ENCODE measurements around the gene IRAK4.
"Not testable (repeated sequence)": the region's sequence is repeated elsewhere in the genome, so short reads cannot be mapped to it uniquely, and the experiment has no call there.

The IRAK4 gene

DNA sequence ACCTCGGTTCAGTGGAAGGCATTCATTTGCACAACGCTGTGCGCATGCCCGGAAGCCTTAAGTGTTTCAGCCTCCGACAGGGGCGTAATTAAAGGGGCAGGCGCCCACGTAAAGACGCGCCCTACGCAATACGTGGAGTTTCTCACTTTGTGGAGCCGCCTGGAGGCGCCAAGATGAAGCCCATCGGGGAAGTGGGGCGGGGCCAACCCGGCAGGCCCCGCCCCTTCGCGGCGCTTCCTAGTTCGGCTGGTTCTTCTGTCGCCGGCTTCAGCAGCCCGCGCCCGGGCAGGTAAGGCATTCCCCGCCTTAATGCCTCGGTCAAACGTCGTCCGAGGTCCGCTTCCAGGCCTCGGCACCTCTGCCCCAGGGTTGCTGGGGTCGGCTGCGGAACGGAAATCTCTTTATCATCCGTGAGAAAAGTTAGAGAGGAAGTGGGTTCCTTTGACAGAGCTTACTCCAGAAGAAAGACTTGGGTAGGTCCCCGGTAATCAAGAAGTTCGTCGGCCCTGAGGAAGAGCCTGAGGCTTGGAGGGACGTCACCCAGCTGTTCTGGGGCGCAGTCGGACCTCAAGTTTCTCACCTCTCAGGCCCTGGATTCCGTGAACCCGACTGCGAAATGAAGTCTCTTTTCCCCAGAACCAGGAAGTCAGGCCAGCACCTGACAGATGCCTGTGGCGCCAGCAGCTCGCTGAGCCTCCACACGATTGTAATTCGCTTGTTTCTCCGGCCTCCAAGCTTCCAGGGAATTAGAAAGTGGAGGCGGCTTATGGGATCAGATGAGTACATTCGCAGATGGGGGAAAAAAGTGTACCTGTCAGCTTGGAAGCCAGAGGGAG lies at the start of gene IRAK4, which contains the start of gene PUS7L:
Gene IRAK4, plus strand, starts transcription at position 224 of the 836 bp plus-strand sequence. CDS start 9,161 bp downstream, outside the sequence.
Gene PUS7L, minus strand, starts transcription at position 63 of the 836 bp plus-strand sequence. CDS start 3,545 bp downstream, outside the sequence.
- DNase-seq, result peak; percentile 89

- no peak for DNase-seq
Measured at GRCh38 chr12:43711348-43711747, 47.4 kb upstream of the IRAK4 start.

- no peak for DNase-seq
Measured at GRCh38 chr12:43722621-43723020, 36.1 kb upstream of the IRAK4 start.

DNA sequence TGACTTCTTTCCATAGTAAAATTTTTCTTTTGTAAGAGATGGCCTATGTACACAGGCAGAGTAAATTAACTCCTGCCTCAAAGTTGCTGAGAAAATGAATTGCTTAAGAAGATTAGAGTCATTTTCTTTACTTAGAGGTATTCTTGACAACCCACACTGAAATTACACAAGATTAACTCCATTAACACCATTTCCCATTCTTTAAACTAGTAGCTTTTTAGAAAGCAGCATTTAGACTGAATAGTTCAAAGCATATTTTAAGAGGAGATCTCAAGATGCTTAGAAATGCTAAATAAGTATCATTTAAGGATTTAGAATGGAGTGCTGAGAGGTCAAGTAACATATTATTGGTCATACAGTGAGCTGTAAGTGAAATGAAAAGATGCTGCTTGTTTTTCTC lies 35.6 kb upstream of the IRAK4 start:
- DNase-seq, result no peak

DNA sequence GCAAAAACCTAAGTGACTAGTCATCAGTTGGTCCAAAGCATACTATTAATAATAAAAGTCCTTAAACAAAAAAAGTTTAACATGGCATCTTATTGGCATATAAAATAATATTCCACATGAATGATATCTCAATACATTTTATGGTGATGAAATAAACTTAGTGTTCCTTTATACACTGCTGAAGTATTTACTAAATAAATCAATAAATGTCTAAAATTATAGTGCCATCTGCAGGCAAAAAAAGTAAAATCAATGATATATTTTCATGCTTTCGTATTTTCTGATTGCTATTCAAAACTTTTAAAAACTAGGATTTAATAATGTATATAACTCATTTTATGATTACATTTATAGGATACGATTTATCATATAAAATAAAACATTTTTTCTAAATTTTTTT lies 30.6 kb upstream of the IRAK4 start:
- no peak for DNase-seq

- no peak for DNase-seq
Measured at GRCh38 chr12:43728698-43729097, 30.1 kb upstream of the IRAK4 start.

GRCh38 chr12:43730283-43730682 lies 28.5 kb upstream of the IRAK4 start:
- DNase-seq, result no peak

DNA sequence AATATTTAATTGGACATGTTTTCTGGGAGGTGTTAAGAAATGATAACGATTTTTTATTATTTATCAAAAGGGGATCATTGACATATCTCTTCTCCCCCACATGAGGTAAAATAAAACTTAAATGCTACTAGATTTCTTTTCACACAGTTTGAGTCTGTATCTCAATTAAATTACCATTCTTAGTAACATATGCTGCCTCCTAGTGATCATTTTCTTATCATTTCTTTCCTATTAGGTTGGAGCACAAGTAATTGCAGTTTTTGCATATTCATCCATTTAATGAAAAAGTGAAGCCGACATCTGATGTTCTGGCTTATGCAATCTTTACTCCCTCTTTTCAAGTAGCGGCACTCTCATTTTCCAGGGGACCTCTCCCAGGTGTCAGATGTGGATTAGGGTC lies 25.1 kb upstream of the IRAK4 start:
- DNase-seq, result no peak

DNA sequence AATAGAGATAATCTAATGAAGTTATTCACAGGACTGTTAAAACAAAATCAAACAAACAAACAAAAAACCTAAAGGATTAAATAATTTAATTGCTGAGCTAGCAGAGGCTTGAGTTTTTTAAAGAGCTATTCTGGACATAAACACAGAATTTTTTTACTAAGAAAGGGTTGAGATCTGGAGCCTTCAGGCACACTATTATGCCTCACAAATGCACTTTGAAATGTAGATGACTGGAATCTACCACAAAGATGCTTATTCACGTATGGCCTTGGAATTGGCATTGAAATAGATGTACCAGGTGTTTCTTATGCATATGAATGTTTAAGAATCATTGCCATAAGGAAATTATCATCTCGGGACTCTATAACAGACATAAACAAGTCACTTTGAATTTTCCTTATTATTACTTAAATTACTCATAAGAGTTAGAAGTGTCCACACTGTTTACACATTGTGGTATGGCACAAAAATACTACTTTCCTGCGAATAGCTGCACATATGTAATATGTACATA lies 21.8 kb upstream of the IRAK4 start:
- DNase-seq, result no peak

GRCh38 chr12:43737646-43738045 lies 21.1 kb upstream of the IRAK4 start:
- DNase-seq, result no peak

DNA sequence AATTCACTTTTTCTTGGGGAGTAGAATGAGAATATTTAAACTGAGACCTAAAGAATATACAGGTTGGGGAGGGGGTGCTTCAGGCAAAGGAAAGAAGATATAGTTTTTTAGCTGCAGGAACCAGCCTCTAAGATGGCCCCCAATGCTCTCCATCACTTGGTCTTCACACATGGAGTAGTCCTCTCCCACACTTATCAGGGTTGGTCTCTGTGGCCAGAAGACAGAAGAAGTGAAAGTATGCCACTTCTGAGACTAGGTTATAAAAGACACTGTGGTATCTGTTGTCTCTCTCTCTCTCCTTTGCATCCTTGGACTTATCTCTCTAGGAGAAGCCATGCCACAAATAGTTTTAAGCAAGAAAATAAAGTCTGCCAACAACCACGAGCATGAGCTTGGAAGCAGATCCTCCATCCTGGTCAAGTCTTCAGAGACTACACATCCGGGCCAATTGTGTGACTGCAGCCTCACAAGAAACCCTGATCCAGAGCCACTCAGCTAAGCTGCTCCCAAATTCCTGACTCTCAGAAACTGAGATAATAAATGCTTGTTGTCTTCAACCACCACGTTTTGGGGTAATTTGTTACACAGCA lies 18.1 kb upstream of the IRAK4 start:
- no peak for DNase-seq

GRCh38 chr12:43742106-43742505 lies 16.6 kb upstream of the IRAK4 start:
- no peak for DNase-seq

DNA sequence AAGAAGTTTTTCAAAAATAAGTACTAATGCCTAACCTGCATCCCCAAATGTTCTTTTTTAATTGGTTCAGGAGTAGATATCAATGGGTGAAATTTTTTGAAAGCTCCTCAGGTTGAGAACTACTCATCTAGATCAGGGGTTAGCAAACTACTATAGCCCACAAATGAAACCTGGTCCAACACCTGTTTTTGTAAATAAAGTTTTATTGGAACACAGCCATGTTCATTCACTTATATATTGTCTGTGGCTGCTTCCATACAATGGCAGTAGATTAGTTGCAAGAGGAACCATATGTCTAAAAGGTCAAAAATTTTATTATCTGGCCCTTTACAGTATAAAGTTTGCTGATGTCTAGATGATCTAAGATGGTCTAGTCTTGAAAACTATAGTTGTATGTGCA lies 13.9 kb upstream of the IRAK4 start:
- DNase-seq, result no peak

- no peak for DNase-seq
Measured at GRCh38 chr12:43749016-43749415, 9.7 kb upstream of the IRAK4 start.

- no peak for DNase-seq
Measured at GRCh38 chr12:43750814-43751213, 7.9 kb upstream of the IRAK4 start.

DNA sequence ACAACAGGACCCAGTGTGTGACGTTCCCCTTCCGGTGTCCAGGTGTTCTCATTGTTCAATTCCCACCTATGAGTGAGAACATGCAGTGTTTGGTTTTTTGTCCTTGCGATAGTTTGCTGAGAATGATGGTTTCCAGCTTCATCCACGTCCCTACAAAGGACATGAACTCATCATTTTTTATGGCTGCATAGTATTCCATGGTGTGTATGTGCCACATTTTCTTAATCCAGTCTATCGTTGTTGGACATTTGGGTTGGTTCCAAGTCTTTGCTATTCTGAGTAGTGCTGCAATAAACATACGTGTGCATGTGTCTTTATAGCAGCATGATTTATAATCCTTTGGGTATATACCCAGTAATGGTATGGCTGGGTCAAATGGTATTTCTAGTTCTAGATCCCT lies 7.4 kb upstream of the IRAK4 start:
- DNase-seq, result not testable (repeated sequence)

DNA sequence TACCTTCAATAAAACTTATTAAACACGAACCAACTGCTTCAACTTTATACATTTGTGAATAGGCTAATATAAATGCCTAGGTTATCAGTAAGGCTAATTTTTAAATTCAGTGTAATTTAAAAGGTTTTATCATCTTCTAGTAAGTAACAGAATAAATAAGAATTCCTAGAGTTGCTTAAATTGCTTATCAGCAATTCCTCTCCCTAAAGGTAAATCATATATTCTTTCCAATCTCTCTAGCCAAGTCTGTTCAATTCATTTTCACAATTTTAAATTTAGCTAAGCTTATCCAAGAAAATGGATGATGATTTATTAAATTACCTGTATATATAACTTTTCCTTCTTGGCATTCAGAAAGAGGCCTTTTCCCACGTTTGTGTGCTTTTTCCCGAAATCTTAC lies 4.7 kb upstream of the IRAK4 start:
- no peak for DNase-seq

DNA sequence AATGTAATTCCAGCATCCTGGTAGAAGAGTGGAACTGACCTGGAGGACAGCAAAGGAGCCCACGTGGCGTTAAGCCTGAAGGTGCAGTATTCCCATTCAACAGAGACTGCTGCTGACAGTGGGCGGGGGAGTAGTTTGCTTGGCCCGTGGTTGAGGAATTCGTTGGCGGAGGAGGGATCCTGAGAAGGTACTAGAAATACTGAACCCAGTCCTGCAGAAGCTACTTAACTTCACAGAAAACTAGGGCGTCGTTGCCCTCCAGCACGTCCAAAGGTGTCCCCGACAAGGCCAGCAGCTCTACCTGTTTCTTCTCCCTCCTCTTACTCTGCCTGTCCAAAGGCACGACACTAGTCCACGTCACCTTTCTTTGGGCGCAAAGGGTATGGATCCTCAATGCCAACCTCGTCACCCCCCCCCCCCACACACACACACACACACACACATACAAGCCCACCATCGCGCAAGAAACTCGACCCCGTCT lies 464 bp upstream of the IRAK4 start:
- DNase-seq, result no peak

DNA sequence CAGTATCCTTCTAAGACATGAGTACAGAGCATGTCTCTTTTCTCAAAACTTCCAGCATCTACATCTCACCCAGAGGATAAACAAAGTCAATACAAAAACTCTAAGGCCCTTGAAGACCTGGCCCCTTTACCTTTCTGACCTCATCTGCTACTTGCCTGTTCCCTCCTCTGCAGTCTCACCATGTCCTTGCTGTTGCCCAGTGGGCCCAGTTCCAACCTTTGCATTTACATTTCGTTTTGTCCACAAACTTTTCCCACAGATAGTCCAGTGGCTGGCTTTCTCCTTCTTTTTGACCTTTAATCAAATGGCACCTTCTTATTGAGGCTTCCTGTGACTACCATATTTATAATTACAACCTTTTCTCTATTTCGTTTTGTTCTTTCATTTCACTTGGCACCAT lies 1.6 kb downstream of the IRAK4 start:
- no peak for DNase-seq

GRCh38 chr12:43761500-43761899 lies 2.7 kb downstream of the IRAK4 start:
- no peak for DNase-seq

DNA sequence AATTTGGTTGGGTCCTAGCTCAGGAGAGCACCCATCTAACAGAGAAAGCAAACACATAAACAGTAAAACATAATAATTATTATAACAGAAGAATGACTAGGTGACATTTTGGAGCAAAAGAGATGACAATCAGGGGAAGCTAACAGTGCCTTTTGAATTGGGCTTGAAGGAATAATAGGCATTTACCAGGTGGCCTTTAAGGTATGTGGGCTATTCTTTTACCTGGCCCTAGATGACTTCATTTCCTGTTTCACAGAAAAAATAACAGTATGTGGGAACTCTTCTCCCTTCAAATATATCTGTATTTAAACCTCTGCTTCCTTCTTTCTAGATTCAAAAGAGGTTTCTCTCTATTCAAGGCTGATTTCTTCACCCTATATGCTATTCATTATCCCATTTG lies 3.8 kb downstream of the IRAK4 start:
- DNase-seq, result no peak

DNA sequence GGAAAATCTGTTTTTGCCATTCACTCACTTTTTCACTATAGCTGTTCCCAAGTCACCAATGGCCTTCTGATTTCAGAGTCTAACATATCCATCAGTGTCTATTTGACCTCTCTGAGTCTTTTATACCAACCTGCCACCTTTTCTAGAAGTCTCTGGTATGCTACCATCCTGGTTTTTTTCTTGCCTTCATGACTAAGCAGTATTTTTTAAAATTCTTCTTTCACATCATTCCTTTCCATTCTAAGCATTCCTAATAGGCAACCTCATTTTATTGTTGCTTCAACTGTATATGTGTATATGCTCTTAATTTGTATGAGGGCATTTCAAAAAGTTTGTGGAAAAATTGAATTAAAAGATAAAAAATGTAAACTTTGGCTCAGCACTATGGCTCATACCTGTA lies 5.0 kb downstream of the IRAK4 start:
- DNase-seq, result no peak

GRCh38 chr12:43764528-43764927 lies 5.8 kb downstream of the IRAK4 start:
- no peak for DNase-seq

DNA sequence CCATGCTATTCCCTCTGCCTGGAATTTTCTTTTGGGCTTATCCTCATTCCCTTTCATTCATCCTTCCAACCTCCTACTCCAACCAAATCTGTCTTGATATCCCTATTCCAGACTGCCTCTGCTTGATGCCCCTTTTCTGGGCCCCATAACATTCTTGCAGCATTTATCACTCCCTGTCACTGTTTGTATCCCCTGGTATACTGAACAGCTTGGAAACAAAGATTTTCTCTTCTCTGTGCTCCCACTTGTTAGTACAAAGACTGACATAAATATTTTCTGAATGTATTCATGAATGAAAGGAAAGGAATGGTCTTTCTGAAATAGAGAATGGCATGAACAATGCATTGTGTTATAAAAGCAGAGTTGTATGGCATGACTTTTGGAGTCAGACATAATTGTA lies 7.5 kb downstream of the IRAK4 start:
- DNase-seq, result no peak
